Stimulated activated CD4-positive, alpha-beta T cell treated with anti-CD3 and anti-CD28 coated beads, Interleukin-12 subunit alpha, Interleukin-12 subunit beta, amount 100 ng/mL, for 4 hours (primary cell): Measurements from ENCODE around the gene DNAH14.
"Not testable (repeated sequence)": the region's sequence is repeated elsewhere in the genome, so short reads cannot be mapped to it uniquely, and the experiment has no call there.

Source experiments
- DNase-seq: peaks from one replicate; pipeline ENCODE4 v3.0.0-alpha.2; 2020

DNAH14 gene

GRCh38 chr1:224929335-224930237, at the start of gene DNAH14:
DNAH14 (plus strand) TSS chr1:224929675; CDS start chr1:224952703, 23,028 bp downstream.
- no peak for DNase-seq

DNA sequence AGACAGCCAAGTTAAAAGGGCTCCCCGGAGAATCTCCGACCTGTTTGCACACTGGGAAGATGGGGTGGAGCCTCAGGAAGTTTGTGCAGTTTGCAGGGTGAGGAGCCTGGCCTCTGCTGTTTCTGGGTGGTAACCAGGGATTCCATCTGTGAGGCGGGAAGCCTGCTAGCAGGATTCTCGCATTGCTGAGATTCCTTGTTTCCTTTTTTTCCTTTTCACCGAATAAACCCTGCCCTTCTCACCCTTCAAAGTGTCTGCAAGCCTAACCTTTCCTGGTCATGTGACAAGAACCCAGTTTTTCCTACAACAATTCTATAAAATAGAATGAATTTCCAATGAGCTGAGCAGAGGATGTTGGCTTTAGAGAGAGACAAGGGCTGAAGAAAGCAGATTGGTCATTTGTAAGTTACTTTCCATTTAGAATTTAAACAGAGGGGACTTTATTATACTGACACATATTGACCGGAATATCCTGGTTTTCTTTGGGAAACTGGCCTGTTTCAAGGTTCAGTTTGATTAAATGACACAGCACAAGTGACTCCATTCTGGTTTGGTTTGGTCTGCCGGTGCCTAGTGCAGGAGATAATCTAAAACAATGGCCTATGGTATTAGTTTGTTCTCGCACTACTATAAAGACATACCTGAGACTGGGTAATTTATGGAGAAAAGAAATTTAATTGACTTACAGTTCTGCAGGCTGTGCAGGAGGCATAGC, 48.7 kb upstream of the DNAH14 start:
- no peak for DNase-seq

DNA sequence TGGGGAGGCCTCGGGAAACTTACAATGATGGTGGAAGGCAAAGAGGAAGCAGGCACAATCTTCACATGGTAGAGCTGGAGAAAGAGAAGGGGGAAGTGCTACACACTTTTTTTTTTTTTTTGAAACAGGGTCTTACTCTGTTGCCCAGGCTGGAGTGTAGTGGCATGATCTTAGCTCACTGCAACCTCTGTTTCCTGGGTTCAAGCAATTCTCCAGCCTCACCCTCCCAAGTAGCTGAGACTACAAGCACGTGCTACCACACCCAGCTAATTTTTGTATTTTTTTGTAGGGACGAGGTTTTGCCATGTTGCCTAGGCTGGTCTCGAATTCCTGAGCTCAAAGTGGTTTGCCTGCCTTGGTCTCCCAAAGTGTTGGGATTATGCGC, 48.2 kb upstream of the DNAH14 start:
- DNase-seq, result not testable (repeated sequence)

GRCh38 chr1:224881762-224882211, 47.7 kb upstream of the DNAH14 start:
- no peak for DNase-seq

DNA sequence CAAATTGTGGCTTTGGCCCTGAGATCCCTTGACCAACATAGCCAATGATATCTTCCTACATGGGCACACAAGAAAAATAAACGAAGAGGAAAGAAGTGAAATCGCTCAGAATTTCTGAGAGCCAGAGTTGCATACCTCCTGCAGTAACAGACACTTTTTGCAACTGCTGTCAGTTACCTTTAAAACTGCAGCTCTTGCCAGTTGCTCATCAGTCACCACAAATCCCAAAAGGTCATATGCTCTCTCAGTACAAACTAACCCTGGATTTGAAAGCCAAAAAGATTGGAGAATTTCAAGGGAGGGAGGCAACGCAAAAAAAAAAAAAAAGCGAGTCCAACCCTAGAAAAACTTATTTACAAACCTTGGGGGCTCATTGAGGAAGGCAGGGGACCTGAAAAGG, 47.2 kb upstream of the DNAH14 start:
- DNase-seq, result no peak

DNA sequence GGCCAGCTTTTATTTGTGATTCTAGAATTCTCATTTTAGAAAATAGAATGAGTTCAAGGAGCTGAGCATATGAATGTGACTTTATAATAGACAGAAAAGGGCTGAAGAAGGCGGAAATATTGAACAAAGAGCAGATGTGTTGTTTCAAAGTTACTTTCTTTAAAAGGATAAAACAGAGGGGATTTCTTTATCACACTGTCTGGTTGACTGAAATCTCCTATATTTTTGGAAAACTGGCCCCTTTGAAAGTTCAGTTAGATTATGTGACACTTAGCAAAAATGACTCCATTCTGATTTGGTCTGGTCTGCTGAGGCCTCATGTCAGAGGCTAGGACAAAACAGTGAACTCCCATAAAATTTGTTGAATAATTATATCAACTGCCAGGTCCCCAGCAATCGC, 46.4 kb upstream of the DNAH14 start:
- DNase-seq, result no peak

DNA sequence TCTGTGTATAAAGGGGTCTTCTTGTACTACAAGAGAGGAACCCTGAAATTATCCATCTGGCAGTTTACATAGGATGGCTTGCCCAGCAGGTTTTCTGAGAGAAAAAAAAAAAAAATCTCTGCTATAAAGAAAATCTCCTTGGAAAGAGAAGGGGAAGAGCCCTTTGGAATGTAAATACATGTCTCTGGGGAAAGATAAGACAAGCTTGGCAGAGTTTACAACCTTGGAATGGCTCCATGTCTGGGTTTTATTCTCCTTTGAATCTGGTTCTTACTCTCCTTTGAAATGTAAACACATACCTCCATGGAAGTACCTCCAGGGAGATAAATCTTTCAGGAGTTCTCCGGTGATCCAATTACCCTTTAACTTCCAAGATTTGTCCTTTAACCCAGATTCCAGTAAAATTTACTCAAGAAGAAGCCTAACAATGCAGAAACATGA, 45.1 kb upstream of the DNAH14 start:
- no peak for DNase-seq

GRCh38 chr1:224885376-224885775, 44.1 kb upstream of the DNAH14 start:
- DNase-seq, result not testable (repeated sequence)

GRCh38 chr1:224894915-224895314, 34.6 kb upstream of the DNAH14 start:
- DNase-seq, result no peak

DNA sequence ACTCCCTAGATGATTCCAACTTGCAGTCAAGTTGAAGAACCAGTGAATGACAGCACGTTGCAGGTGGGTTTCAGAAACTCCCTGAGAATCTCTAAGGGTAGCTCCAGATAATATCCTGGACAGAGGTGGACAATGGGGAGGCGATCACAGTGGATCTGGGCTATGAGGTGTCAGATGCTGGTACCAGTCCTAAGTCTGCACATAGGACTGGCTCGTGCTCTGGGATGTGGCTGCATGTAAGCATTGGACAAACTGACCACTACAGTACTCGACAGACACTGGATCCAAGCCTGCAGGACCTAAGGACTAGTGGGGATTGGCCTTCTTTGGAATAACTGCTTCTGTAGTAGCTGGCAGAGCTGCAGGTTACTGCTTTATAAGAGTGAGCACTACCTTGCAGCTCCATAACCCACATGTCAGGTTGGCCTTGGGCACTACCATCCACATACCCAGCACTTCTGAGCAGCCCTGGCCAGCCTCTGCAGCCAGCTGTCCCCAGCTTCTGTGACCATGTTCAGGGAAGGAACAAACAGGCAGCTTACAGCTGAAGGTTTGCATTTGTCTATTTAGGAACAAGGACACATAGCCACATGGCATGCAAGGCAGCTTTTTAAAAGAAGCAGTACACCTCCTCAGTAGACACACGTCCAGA, 33.2 kb upstream of the DNAH14 start:
- DNase-seq, result no peak

- DNase-seq, result no peak
These were observed 31.7 kb upstream of the DNAH14 start for GRCh38 chr1:224897529-224898327.

GRCh38 chr1:224898937-224899336, 30.5 kb upstream of the DNAH14 start:
- DNase-seq, result no peak

DNA sequence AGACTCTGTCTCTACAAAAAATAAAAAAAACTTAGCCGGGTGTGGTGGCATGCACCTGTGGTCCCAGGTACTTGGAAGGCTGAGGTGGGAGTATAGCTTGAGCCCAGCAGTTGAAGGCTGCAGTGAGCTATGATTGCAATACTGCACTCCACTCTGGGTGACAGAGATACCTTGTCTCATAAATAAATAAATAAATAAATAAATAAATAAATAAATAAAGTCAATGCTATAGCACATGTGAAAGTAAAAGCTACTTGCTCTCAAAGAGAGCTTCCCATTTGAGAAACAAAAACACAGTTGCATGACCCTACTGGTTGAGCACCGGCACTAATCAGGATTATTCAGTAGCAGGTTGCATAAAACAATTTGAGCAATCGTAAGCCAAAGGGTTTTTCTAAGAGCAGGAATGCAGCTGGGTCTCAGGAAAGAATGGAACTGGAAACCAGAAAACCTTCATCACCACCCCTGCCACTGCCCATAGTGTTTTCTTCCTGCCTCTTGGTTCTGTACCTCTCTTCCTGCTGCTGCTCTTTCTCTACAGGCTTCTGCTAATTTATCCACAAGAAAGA, 29.3 kb upstream of the DNAH14 start:
- DNase-seq, result no peak

- no peak for DNase-seq
These were observed 28.2 kb upstream of the DNAH14 start for GRCh38 chr1:224901087-224901810.

DNA sequence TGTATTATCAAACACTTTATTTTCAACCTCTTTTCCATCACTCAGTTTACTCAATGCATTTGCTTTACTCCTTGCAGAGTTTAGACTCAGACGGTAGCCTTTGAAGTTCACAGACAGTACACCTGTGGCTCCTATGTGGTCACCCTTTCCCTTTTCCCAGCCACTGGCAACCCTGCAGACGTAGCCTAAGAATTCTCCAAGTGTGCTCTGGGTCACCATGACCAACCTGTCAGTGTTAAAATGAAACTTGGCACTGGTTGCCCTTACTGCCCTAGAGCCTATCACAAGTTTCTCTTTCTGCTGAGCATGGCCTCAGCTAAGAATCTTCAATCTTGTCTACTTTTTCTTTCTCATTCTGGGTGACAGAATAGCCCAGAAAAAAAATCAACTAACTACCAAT, 25.5 kb upstream of the DNAH14 start:
- no peak for DNase-seq

DNA sequence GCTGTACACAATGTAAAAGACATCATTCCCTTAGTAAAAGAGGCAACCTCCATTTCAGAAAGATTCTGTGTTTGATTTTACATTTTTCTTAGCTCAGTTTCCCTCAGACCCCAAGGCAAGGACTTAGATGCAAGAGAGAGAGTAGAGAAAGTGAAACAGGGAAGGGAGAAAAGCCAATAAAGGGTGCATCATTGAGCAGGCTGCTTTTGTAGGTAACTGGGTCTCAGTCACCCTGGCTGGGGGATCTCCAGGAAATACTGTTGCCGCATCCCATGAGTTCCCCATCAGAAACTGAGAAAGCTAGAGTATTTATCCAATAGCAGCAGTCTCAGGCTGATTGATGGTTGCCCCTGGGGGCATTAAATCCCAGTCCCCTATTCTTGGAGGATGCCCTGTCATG, 23.1 kb upstream of the DNAH14 start:
- no peak for DNase-seq

- no peak for DNase-seq
These were observed 18.3 kb upstream of the DNAH14 start for GRCh38 chr1:224911217-224911616.

DNA sequence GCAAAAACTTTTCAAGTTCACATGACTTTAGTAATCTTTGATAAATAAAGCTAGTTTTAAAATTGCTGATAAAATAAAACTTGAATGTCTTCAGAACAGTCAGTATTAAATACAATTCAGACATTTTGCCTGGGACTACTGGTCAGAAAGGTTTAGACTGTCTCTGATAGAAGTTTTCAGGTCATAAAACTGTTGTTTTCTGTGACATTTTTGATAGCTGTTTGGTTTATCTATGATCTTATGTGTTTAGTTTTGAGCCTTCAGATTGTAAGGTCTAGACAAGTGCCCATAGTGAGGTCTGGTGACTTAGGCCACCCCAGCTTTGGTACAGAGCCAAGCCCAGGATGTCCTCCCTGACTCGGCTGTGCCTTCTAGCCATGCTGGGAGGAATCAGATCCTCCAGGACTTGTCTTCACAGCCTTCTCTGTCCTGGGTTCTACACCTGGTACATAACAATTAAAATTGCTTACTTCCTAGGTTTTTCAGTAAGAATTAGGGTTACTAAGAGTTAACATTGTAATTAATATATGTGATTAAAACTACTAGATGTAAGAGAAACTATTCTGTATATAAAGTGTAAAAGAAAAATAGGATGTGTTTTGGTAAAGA, 15.1 kb upstream of the DNAH14 start:
- no peak for DNase-seq

DNA sequence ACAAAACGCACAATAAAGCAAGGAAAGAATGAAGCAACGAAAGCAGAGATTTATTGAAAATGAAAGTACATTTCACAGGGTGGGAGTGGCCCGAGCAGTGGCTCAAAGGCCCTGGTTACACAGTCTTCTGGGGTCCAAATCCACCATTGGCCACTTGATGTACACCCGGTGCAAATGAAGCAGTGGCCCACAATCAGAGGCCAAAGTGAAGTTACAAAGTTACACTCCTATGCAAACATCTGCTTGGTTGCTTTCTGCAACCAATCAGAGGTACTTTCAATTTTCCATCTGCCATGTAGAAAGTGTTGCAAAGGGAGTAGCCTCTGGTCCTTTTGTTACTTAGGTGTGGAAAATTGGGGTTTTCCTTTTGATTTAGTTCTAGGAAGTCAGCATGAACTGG, 10.0 kb upstream of the DNAH14 start:
- DNase-seq, result no peak

GRCh38 chr1:224920930-224921329, 8.5 kb upstream of the DNAH14 start:
- DNase-seq, result no peak

DNA sequence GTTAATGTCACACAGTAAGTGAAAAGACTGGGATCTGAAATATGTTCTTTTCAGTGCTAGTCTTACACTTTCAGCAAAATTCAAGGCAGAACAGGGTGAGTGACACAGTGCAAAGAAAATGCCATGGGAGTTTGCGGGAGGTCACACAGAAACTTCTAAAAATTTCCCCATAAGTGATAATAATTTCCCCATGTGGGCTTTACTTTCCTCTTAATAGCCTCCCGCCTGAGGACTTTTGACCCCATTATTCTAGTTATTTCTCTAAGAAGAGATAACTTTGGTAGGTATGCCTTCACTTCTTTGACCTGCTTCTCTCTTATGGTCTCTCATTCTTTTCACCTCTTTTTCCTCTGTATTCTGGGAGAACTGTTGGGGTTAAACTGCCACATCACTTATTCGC, 8.1 kb upstream of the DNAH14 start:
- DNase-seq, result no peak
